GM12878 (cell line): Measurements from ENCODE around the gene NUP210.

ENCODE experiments used
- POLR2A ChIP-seq: IDR thresholded peaks from 2 replicates; pipeline ENCODE4 v1.6.1; 2011; ENCODE audit warnings: low read depth, mild to moderate bottlenecking, low read length
- TF ChIP-seq, protein P1 (sequence below): IDR thresholded peaks from 2 replicates; pipeline ENCODE4 v1.6.1; 2012; ENCODE audit warnings: mild to moderate bottlenecking, low read depth, low read length

GRCh38 chr3:13433912-13434311, 13.8 kb upstream of the NUP210 start:
- TF ChIP-seq, protein P1, sequence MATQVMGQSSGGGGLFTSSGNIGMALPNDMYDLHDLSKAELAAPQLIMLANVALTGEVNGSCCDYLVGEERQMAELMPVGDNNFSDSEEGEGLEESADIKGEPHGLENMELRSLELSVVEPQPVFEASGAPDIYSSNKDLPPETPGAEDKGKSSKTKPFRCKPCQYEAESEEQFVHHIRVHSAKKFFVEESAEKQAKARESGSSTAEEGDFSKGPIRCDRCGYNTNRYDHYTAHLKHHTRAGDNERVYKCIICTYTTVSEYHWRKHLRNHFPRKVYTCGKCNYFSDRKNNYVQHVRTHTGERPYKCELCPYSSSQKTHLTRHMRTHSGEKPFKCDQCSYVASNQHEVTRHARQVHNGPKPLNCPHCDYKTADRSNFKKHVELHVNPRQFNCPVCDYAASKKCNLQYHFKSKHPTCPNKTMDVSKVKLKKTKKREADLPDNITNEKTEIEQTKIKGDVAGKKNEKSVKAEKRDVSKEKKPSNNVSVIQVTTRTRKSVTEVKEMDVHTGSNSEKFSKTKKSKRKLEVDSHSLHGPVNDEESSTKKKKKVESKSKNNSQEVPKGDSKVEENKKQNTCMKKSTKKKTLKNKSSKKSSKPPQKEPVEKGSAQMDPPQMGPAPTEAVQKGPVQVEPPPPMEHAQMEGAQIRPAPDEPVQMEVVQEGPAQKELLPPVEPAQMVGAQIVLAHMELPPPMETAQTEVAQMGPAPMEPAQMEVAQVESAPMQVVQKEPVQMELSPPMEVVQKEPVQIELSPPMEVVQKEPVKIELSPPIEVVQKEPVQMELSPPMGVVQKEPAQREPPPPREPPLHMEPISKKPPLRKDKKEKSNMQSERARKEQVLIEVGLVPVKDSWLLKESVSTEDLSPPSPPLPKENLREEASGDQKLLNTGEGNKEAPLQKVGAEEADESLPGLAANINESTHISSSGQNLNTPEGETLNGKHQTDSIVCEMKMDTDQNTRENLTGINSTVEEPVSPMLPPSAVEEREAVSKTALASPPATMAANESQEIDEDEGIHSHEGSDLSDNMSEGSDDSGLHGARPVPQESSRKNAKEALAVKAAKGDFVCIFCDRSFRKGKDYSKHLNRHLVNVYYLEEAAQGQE: no peak
- TF ChIP-seq POLR2A: no peak
